Lower leg skin (tissue), 3 donors: Measurements from ENCODE around the gene TIAM2.

Experiments used
- CTCF ChIP-seq, 3 donors: fragments of 450-650 bp; IDR thresholded peaks; one replicate each; pipeline ENCODE4 v1.5.1; 2016; ENCODE audit warnings: antibody characterized with exemption in 3 of 3, mild to moderate bottlenecking in 3 of 3, moderate library complexity in 2 of 3
- POLR2A ChIP-seq, 2 donors: fragments of 450-650 bp; IDR thresholded peaks; one replicate each; pipeline ENCODE4 v1.6.1; 2016 to 2017; ENCODE audit warnings: antibody characterized with exemption in 2 of 2, mild to moderate bottlenecking in 1 of 2, moderate library complexity in 1 of 2

GRCh38 chr6:155026022-155026705, 31.0 kb downstream of the TIAM2 start:
- TF ChIP-seq POLR2A (IDR thresholded peaks at IDR 0.05) (no peak), CTCF (IDR thresholded peaks at IDR 0.05) (no peak)
